HEK293 (cell line): ENCODE results near the gene CDR2L.

Experiments
- FEZF1 ChIP-seq: fragments of 450-650 bp; formaldehyde crosslinking; IDR thresholded peaks from 2 replicates; pipeline ENCODE4 v1.5.1; 2016; ENCODE audit warnings: missing biosample characterization, missing genetic modification characterization
- HOXC10 ChIP-seq: sonication (generic); formaldehyde crosslinking; IDR thresholded peaks from 2 replicates; pipeline ENCODE4 v1.8.1; 2023; ENCODE audit warnings: mild to moderate bottlenecking, missing genetic modification reagents
- INSM2 ChIP-seq: fragments of 450-650 bp; formaldehyde crosslinking; IDR thresholded peaks from 2 replicates; pipeline ENCODE4 v1.5.1; 2016; ENCODE audit warnings: missing biosample characterization, missing genetic modification characterization
- OVOL3 ChIP-seq: fragments of 450-650 bp; formaldehyde crosslinking; IDR thresholded peaks from 2 replicates; pipeline ENCODE4 v1.5.1; 2016; ENCODE audit warnings: missing biosample characterization, missing genetic modification characterization
- SP3 ChIP-seq: fragments of 450-650 bp; formaldehyde crosslinking; IDR thresholded peaks from 2 replicates; pipeline ENCODE4 v1.5.1; 2016; ENCODE audit warnings: missing biosample characterization, missing genetic modification characterization
- TRIM28 ChIP-seq: IDR thresholded peaks from 2 replicates; pipeline ENCODE4 v1.6.1; 2011; ENCODE audit warnings: low read length, control low read depth, borderline replicate concordance
- YY2 ChIP-seq: fragments of 450-650 bp; formaldehyde crosslinking; IDR thresholded peaks from 2 replicates; pipeline ENCODE4 v1.5.1; 2016; ENCODE audit warnings: missing biosample characterization, missing genetic modification characterization
- ZFP3 ChIP-seq: fragments of 450-650 bp; formaldehyde crosslinking; IDR thresholded peaks from 2 replicates; pipeline ENCODE4 v1.5.1; 2016; ENCODE audit warnings: low read depth, missing biosample characterization, missing genetic modification characterization
- ZFP37 ChIP-seq: fragments of 450-650 bp; formaldehyde crosslinking; IDR thresholded peaks from 2 replicates; pipeline ENCODE4 v1.5.1; 2016; ENCODE audit warnings: missing biosample characterization, missing genetic modification characterization
- ZNF10 ChIP-seq: fragments of 450-650 bp; formaldehyde crosslinking; IDR thresholded peaks from 2 replicates; pipeline ENCODE4 v1.5.1; 2017; ENCODE audit warnings: missing biosample characterization, missing genetic modification characterization
- ZNF114 ChIP-seq: fragments of 450-650 bp; formaldehyde crosslinking; IDR thresholded peaks from 2 replicates; pipeline ENCODE4 v1.5.0; 2017; ENCODE audit warnings: missing biosample characterization, missing genetic modification characterization
- ZNF121 ChIP-seq: fragments of 450-650 bp; formaldehyde crosslinking; IDR thresholded peaks from 2 replicates; pipeline ENCODE4 v1.5.1; 2016; ENCODE audit warnings: missing biosample characterization, missing genetic modification characterization
- ZNF169 ChIP-seq: fragments of 450-650 bp; formaldehyde crosslinking; IDR thresholded peaks from 2 replicates; pipeline ENCODE4 v1.5.1; 2016; ENCODE audit warnings: missing biosample characterization, missing genetic modification characterization
- ZNF175 ChIP-seq: fragments of 450-650 bp; formaldehyde crosslinking; IDR thresholded peaks from 2 replicates; pipeline ENCODE4 v1.5.1; 2016; ENCODE audit warnings: missing biosample characterization, missing genetic modification characterization
- ZNF26 ChIP-seq: fragments of 450-650 bp; formaldehyde crosslinking; IDR thresholded peaks from 2 replicates; pipeline ENCODE4 v1.5.1; 2016; ENCODE audit warnings: missing biosample characterization, missing genetic modification characterization
- ZNF311 ChIP-seq: fragments of 450-650 bp; formaldehyde crosslinking; IDR thresholded peaks from 2 replicates; pipeline ENCODE4 v1.5.1; 2017; ENCODE audit warnings: missing biosample characterization, missing genetic modification characterization, borderline replicate concordance
- ZNF394 ChIP-seq: fragments of 450-650 bp; formaldehyde crosslinking; IDR thresholded peaks from 2 replicates; pipeline ENCODE4 v1.5.1; 2016; ENCODE audit warnings: missing biosample characterization, missing genetic modification characterization, mild to moderate bottlenecking, moderate library complexity, borderline replicate concordance
- ZNF398 ChIP-seq: fragments of 450-650 bp; formaldehyde crosslinking; IDR thresholded peaks from 2 replicates; pipeline ENCODE4 v1.5.1; 2017; ENCODE audit warnings: missing biosample characterization, missing genetic modification characterization
- ZNF449 ChIP-seq: fragments of 450-650 bp; formaldehyde crosslinking; IDR thresholded peaks from 2 replicates; pipeline ENCODE4 v1.5.1; 2017; ENCODE audit warnings: missing biosample characterization, mild to moderate bottlenecking, missing genetic modification characterization, moderate library complexity
- ZNF544 ChIP-seq: fragments of 450-650 bp; formaldehyde crosslinking; IDR thresholded peaks from 2 replicates; pipeline ENCODE4 v1.5.0; 2017; ENCODE audit warnings: missing biosample characterization, missing genetic modification characterization
- ZNF600 ChIP-seq: fragments of 450-650 bp; formaldehyde crosslinking; IDR thresholded peaks from 2 replicates; pipeline ENCODE4 v1.5.1; 2016; ENCODE audit warnings: missing biosample characterization, missing genetic modification characterization
- ZNF785 ChIP-seq: fragments of 450-650 bp; formaldehyde crosslinking; IDR thresholded peaks from 2 replicates; pipeline ENCODE4 v1.5.1; 2016; ENCODE audit warnings: missing biosample characterization, missing genetic modification characterization
- TF ChIP-seq, protein P1 (sequence below): fragments of 450-650 bp; formaldehyde crosslinking; IDR thresholded peaks from 2 replicates; pipeline ENCODE4 v1.5.1; 2016; ENCODE audit warnings: missing biosample characterization, missing genetic modification characterization, low read depth
- TF ChIP-seq, protein P2 (sequence below): fragments of 450-650 bp; formaldehyde crosslinking; IDR thresholded peaks from 2 replicates; pipeline ENCODE4 v1.5.1; 2017; ENCODE audit warnings: missing biosample characterization, missing genetic modification characterization
- TF ChIP-seq, protein P3 (sequence below): fragments of 450-650 bp; formaldehyde crosslinking; IDR thresholded peaks from 2 replicates; pipeline ENCODE4 v1.5.1; 2016; ENCODE audit warnings: missing biosample characterization, missing genetic modification characterization
- TF ChIP-seq, protein P4 (sequence below): fragments of 450-650 bp; formaldehyde crosslinking; IDR thresholded peaks from 2 replicates; pipeline ENCODE4 v1.5.1; 2017; ENCODE audit warnings: missing biosample characterization, missing genetic modification characterization

Gene CDR2L

DNA sequence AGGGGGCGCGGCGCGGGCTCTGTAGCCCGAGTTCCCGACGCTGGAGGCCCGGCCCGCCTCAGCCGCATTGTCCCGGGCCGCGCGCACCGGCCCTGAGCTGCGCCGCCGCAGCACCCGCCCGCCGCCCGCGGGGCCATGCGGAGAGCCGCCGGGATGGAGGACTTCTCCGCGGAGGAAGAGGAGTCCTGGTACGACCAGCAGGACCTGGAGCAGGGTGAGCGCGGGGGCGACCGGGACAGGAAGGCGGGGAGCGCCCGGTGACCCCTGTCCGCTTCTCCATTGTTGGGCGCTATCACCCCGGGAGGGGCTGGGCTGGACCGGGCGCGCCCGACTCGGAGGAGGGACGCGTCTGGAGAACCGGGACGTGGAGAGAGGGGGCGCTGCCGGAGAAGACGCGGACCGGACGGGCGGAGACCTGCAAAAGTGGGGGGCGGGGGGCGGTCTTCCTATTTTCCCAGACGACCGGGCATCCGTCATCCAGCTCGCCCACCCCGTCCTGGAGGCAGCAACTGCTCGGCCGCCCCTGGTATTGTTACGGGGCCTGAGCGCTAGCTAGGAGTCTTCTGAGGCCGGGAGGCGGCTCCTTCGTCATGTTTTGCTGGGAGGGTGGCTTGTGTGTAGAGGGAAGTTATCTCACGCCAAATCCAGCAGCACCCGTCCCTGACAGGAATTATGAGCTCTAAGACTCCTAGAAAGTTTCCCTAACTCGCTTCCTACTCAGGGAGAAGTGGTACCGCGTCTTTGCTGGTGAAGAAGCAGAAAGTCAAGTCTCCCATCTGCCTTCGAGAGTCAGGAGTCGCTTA lies 678 bp downstream of the CDR2L start (continued):
- TF ChIP-seq ZNF449 (peak; percentile 96), ZNF114 (tag by site-specific recombination) (no peak), ZNF121 (no peak), ZNF26 (tag by site-specific recombination) (no peak), OVOL3 (tag by site-specific recombination) (no peak), SP3 (tag by site-specific recombination) (peak; percentile 80), ZNF398 (tag by site-specific recombination) (peak; percentile 61; the same call in 1 of the 2 replicates), FEZF1 (tag by site-specific recombination) (no peak), ZFP37 (tag by site-specific recombination) (0 out of 2 replicates have a peak, but pooled peaks have one; percentile 22), ZNF600 (tag by site-specific recombination) (peak; percentile 51; the same call in 1 of the 2 replicates), ZNF785 (no peak), ZNF175 (tag by site-specific recombination) (no peak), TRIM28 (no peak), ZNF394 (tag by site-specific recombination) (0 out of 2 replicates have a peak, but pooled peaks have one; percentile 7), HOXC10 (CRISPR knock-in tag) (no peak), YY2 (tag by site-specific recombination) (no peak), ZNF311 (tag by site-specific recombination) (no peak), ZNF544 (tag by site-specific recombination) (no peak), ZNF169 (tag by site-specific recombination) (no peak), ZNF10 (tag by site-specific recombination) (no peak), INSM2 (no peak), ZFP3 (peak; percentile 42)
- TF ChIP-seq, protein P1, sequence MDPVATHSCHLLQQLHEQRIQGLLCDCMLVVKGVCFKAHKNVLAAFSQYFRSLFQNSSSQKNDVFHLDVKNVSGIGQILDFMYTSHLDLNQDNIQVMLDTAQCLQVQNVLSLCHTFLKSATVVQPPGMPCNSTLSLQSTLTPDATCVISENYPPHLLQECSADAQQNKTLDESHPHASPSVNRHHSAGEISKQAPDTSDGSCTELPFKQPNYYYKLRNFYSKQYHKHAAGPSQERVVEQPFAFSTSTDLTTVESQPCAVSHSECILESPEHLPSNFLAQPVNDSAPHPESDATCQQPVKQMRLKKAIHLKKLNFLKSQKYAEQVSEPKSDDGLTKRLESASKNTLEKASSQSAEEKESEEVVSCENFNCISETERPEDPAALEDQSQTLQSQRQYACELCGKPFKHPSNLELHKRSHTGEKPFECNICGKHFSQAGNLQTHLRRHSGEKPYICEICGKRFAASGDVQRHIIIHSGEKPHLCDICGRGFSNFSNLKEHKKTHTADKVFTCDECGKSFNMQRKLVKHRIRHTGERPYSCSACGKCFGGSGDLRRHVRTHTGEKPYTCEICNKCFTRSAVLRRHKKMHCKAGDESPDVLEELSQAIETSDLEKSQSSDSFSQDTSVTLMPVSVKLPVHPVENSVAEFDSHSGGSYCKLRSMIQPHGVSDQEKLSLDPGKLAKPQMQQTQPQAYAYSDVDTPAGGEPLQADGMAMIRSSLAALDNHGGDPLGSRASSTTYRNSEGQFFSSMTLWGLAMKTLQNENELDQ (tag by site-specific recombination), result no peak
- TF ChIP-seq, protein P2, sequence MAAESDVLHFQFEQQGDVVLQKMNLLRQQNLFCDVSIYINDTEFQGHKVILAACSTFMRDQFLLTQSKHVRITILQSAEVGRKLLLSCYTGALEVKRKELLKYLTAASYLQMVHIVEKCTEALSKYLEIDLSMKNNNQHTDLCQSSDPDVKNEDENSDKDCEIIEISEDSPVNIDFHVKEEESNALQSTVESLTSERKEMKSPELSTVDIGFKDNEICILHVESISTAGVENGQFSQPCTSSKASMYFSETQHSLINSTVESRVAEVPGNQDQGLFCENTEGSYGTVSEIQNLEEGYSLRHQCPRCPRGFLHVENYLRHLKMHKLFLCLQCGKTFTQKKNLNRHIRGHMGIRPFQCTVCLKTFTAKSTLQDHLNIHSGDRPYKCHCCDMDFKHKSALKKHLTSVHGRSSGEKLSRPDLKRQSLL (tag by site-specific recombination), result 0 out of 2 replicates have a peak, but pooled peaks have one; percentile 27
- TF ChIP-seq, protein P3, sequence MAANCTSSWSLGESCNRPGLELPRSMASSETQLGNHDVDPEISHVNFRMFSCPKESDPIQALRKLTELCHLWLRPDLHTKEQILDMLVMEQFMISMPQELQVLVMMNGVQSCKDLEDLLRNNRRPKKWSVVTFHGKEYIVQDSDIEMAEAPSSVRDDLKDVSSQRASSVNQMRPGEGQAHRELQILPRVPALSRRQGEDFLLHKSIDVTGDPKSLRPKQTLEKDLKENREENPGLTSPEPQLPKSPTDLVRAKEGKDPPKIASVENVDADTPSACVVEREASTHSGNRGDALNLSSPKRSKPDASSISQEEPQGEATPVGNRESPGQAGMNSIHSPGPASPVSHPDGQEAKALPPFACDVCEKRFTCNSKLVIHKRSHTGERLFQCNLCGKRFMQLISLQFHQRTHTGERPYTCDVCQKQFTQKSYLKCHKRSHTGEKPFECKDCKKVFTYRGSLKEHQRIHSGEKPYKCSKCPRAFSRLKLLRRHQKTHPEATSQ (tag by site-specific recombination), result no peak
- TF ChIP-seq, protein P4, sequence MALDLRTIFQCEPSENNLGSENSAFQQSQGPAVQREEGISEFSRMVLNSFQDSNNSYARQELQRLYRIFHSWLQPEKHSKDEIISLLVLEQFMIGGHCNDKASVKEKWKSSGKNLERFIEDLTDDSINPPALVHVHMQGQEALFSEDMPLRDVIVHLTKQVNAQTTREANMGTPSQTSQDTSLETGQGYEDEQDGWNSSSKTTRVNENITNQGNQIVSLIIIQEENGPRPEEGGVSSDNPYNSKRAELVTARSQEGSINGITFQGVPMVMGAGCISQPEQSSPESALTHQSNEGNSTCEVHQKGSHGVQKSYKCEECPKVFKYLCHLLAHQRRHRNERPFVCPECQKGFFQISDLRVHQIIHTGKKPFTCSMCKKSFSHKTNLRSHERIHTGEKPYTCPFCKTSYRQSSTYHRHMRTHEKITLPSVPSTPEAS (tag by site-specific recombination), result no peak
